OCI-M1 (cell line): ENCODE data around the gene SMIM38.

Experiments used
- DNase-seq: peaks from one replicate; lab custom pipeline; 2025; lab: John Stamatoyannopoulos, UW

SMIM38 gene

GRCh38 chr11:69204246-69204940 is 48.7 kb downstream of the SMIM38 start:
- DNase-seq: no peak

- no peak for DNase-seq
Measured at GRCh38 chr11:69204941-69205742, 49.4 kb downstream of the SMIM38 start.
